CD4-positive, alpha-beta T cell (primary cell): Measurements from ENCODE around the gene TROAP. TPM values are rescaled to one million over a fixed set of nuclear protein-coding genes. Genes with fewer than 3 reads are reported as not detected.
A peak's percentile ranks its signal among the peaks of the same experiment; 100 is the strongest.

Experiments used
- ATAC-seq: fragments of 200-7000 bp; cut with Tn5 transposase; one replicate; pipeline ENCODE4 v1.10.0; 2022; ENCODE audit warnings: mild to moderate bottlenecking; ENCODE audit not compliant: poor library complexity
- CTCF ChIA-PET: fragments of 350-600 bp; sonication (Branson Sonifier 250); formaldehyde crosslinking; loops from one replicate; lab custom pipeline; 2021; ENCODE audit warnings: antibody characterized with exemption, inconsistent platforms; lab: Charles Lee
- POLR2A ChIA-PET: fragments of 350-600 bp; sonication (Branson Sonifier 250); formaldehyde crosslinking; loops from one replicate; lab custom pipeline; 2021; ENCODE audit warnings: antibody characterized with exemption, inconsistent platforms; lab: Charles Lee
- DNase-seq, 14 experiments: peaks; one replicate each; pipeline ENCODE4 v3.0.0-alpha.2; 2013 to 2020; ENCODE audit warnings: mixed read lengths in 2 of 14
- H3K27ac ChIP-seq, 2 donors: one replicate each; pipeline versions ENCODE4 v1.5.1 to v1.7.0; 2013; ENCODE audit warnings: low read length in 2 of 2, low read depth in 1 of 2, mild to moderate bottlenecking in 1 of 2
- H3K27me3 ChIP-seq, 2 experiments: 1 replicate in 1 of 2; 2 replicates in 1 of 2; pipeline versions ENCODE4 v1.6.1 to v1.7.0; 2013; ENCODE audit warnings: low read length in 2 of 2, control low read depth in 1 of 2, mild to moderate bottlenecking in 1 of 2, moderate library complexity in 1 of 2; ENCODE audit not compliant: insufficient read depth in 2 of 2, control insufficient read depth in 1 of 2
- H3K36me3 ChIP-seq: one replicate; pipeline ENCODE4 v1.6.1; 2013; ENCODE audit warnings: low read length, control low read depth; ENCODE audit not compliant: insufficient read depth
- H3K4me1 ChIP-seq: one replicate; pipeline ENCODE4 v1.6.1; 2013; ENCODE audit warnings: low read length, control low read depth; ENCODE audit not compliant: insufficient read depth
- H3K4me3 ChIP-seq: one replicate; pipeline ENCODE4 v1.5.1; 2013; ENCODE audit warnings: mild to moderate bottlenecking, low read length, moderate library complexity
- H3K9me3 ChIP-seq, 2 experiments: 1 replicate in 1 of 2; 2 replicates in 1 of 2; pipeline versions ENCODE4 v1.6.1 to v1.7.0; 2013; ENCODE audit warnings: low read length in 2 of 2, mild to moderate bottlenecking in 2 of 2, control low read depth in 1 of 2, moderate library complexity in 1 of 2; ENCODE audit not compliant: control insufficient read depth in 1 of 2, insufficient read depth in 1 of 2
- H3K27ac Mint-ChIP-seq: one replicate; pipeline ENCODE4 v1.8.0; 2020; ENCODE audit warnings: mixed read lengths
- H3K27me3 Mint-ChIP-seq: one replicate; pipeline ENCODE4 v1.8.0; 2021; ENCODE audit warnings: mixed read lengths
- H3K36me3 Mint-ChIP-seq: one replicate; pipeline ENCODE4 v1.8.0; 2021; ENCODE audit warnings: low read depth, mixed read lengths
- H3K4me1 Mint-ChIP-seq: one replicate; pipeline ENCODE4 v1.8.0; 2021; ENCODE audit warnings: low read depth, mixed read lengths
- H3K4me3 Mint-ChIP-seq: one replicate; pipeline ENCODE4 v1.8.0; 2020; ENCODE audit warnings: mild to moderate bottlenecking, mixed read lengths
- H3K9me3 Mint-ChIP-seq: one replicate; pipeline ENCODE4 v1.8.0; 2020; ENCODE audit warnings: mixed read lengths
- CTCF ChIP-seq: fragments of 200-600 bp; IDR thresholded peaks from one replicate; pipeline ENCODE4 v1.8.0; 2022; ENCODE audit warnings: antibody characterized with exemption, mild to moderate bottlenecking
- intact Hi-C, 2 experiments: fragments of 100-400 bp; cut with DNase I in 1 of 2; cut with micrococcal nuclease in 1 of 2; formaldehyde crosslinking; loops; one replicate each; pipeline versions ENCODE4 v1.15.1 to v1.9.0; 2023 to 2025; cut with DNase I, micrococcal nuclease
- total RNA-seq, 174 experiments: library from RNA in 2 of 174; stranded (reverse) in 2 of 174; gene quantifications; one replicate each; pipeline ENCODE4 v1.2.3 and lab custom pipeline; 2021 to 2026

The TROAP gene
- total RNA-seq, 2 experiments from 2014 or later = 0.30 to 0.31 TPM

GRCh38 chr12:49298160-49298559, 24.9 kb upstream of the TROAP start:
- Mint-ChIP-seq H3K27me3 (peaks cover 71% of the 10 kb centered on the region), H3K4me3 (peak overlapping the region; percentile 54), H3K4me1 (peaks cover 23% of the 10 kb centered on the region), H3K27ac (no peak overlapping the region), H3K9me3 (no peaks in the 10 kb centered on the region), H3K36me3 (no peaks in the 10 kb centered on the region)
- no peak for ATAC-seq
- Histone ChIP-seq H3K27ac (no peak overlapping the region), H3K4me3 (no peak overlapping the region), H3K27me3 (peaks cover 46 to 57% of the 10 kb centered on the region in 2 experiments), H3K36me3 (no peaks in the 10 kb centered on the region), H3K9me3 (peaks cover 0 to 22% of the 10 kb centered on the region in 2 experiments), H3K4me1 (peaks cover 35% of the 10 kb centered on the region)
- ChIA-PET CTCF (interaction anchor here (0.7 kb wide), 1 partner anchor 50 kb away, joined by 3 read pairs; no protein-coding TSS in a partner anchor), POLR2A (no interaction called here)
- no peak for DNase-seq
- TF ChIP-seq CTCF = no peak
- intact Hi-C loops = no loop called here

GRCh38 chr12:49301760-49302159, 21.3 kb upstream of the TROAP start:
- H3K27me3 ChIP-seq = peaks cover 21 to 27% of the 10 kb centered on the region in 2 experiments
- no peak for ATAC-seq
- Mint-ChIP-seq H3K27ac (no peak overlapping the region), H3K27me3 (peaks cover 60% of the 10 kb centered on the region), H3K4me3 (no peak overlapping the region), H3K4me1 (peaks cover 16% of the 10 kb centered on the region), H3K36me3 (no peaks in the 10 kb centered on the region), H3K9me3 (no peaks in the 10 kb centered on the region)
- DNase-seq = no peak
- POLR2A ChIA-PET = no interaction called here
- H3K4me3 ChIP-seq = no peak overlapping the region
- intact Hi-C loops = no loop called here
- CTCF ChIA-PET = no interaction called here
- peaks cover 0 to 6% of the 10 kb centered on the region in 2 experiments for H3K9me3 ChIP-seq
- H3K36me3 ChIP-seq = no peaks in the 10 kb centered on the region
- no peak for TF ChIP-seq CTCF
- H3K4me1 ChIP-seq = peaks cover 16% of the 10 kb centered on the region
- no peak overlapping the region for H3K27ac ChIP-seq

- no peak for TF ChIP-seq CTCF
- H3K27me3 Mint-ChIP-seq = peaks cover 54% of the 10 kb centered on the region
These were observed 18.9 kb upstream of the TROAP start for GRCh38 chr12:49304161-49304560.

More at GRCh38 chr12:49304161-49304560, 18.9 kb upstream of the TROAP start:
- Histone ChIP-seq H3K4me3 (no peak overlapping the region), H3K4me1 (peaks cover 4% of the 10 kb centered on the region), H3K27ac (no peak overlapping the region), H3K9me3 (no peaks in the 10 kb centered on the region), H3K36me3 (no peaks in the 10 kb centered on the region), H3K27me3 (peaks cover 0 to 5% of the 10 kb centered on the region in 2 experiments)
- no peaks in the 10 kb centered on the region for H3K9me3 Mint-ChIP-seq
- DNase-seq = no peak
- POLR2A ChIA-PET = no interaction called here
- no peak overlapping the region for H3K27ac Mint-ChIP-seq
- no peaks in the 10 kb centered on the region for H3K4me1 Mint-ChIP-seq
- intact Hi-C loops = no loop called here
- ATAC-seq = no peak
- H3K4me3 Mint-ChIP-seq = no peak overlapping the region
- CTCF ChIA-PET = no interaction called here
- no peaks in the 10 kb centered on the region for H3K36me3 Mint-ChIP-seq
